Mucosa of descending colon (tissue), 3 donors: ENCODE results near the gene PTGIR. TPM values are rescaled to one million over a fixed set of nuclear protein-coding genes. Genes with fewer than 3 reads are reported as not detected.

Experiments used
- ATAC-seq: fragments of 200-7000 bp; cut with Tn5 transposase; one replicate; pipeline ENCODE4 v1.9.1; 2020; ENCODE audit warnings: mild to moderate bottlenecking, moderate library complexity
- DNase-seq, 3 donors: peaks; one replicate each; pipeline ENCODE4 v3.0.0-alpha.2; 2020
- H3K36me3 ChIP-seq: fragments of 200-600 bp; one replicate; pipeline ENCODE4 v1.8.0; 2021; ENCODE audit warnings: low read depth, mild to moderate bottlenecking
- H3K4me1 ChIP-seq: fragments of 200-600 bp; one replicate; pipeline ENCODE4 v1.8.0; 2021; ENCODE audit warnings: low read depth, mild to moderate bottlenecking
- H3K4me3 ChIP-seq: fragments of 200-600 bp; one replicate; pipeline ENCODE4 v1.8.0; 2021; ENCODE audit warnings: mild to moderate bottlenecking
- H3K9me3 ChIP-seq: fragments of 200-600 bp; one replicate; pipeline ENCODE4 v1.8.0; 2021; ENCODE audit warnings: mild to moderate bottlenecking
- CTCF ChIP-seq: fragments of 200-600 bp; IDR thresholded peaks from one replicate; pipeline ENCODE4 v1.8.0; 2022; ENCODE audit warnings: antibody characterized with exemption, mild to moderate bottlenecking
- intact Hi-C, 2 donors: fragments of 100-400 bp; cut with DNase I in 1 of 2; cut with micrococcal nuclease in 1 of 2; formaldehyde crosslinking; loops; one replicate each; pipeline versions ENCODE4 v1.11.0 to v1.11.1; 2022; cut with DNase I, micrococcal nuclease
- total RNA-seq, 3 donors: library from RNA; stranded (reverse); fragmentation: NEBNext Ultra II Directional in 2 of 3; extraction: Animal tissue kit (Norgen Biotek cat#: 25700) in 2 of 3; gene quantifications; one replicate each; pipeline versions ENCODE4 v1.2.1 to v1.2.4, GENCODE V29; 2021 to 2023
- donor health status: DM: no; HTN: no; CAD: no; lungs with moderate emphysema.
- donor health status: DM: no; HTN: no; CAD: no.
- donor health status: DM: no; HTN: yes; CAD: no.

PTGIR gene
- total RNA-seq, 3 donors from 2014 or later = 0.49 to 2.4 (median 2.1) TPM

- Histone ChIP-seq H3K4me1 (no peaks in the 10 kb centered on the region), H3K36me3 (peaks cover 15% of the 10 kb centered on the region), H3K4me3 (no peak overlapping the region), H3K9me3 (no peaks in the 10 kb centered on the region)
- ATAC-seq (peak; percentile 3), DNase-seq (peak in 2 of 3 donors; percentile 19 to 38)
- TF ChIP-seq CTCF = no peak
- intact Hi-C loops = no loop called here
These were observed 13.8 kb downstream of the PTGIR start for GRCh38 chr19:46610851-46611770.

- intact Hi-C loops = no loop called here
- ATAC-seq (no peak), DNase-seq (peak in 1 of 3 donors; percentile 10)
- no peaks in the 10 kb centered on the region for H3K4me1 ChIP-seq
- no peaks in the 10 kb centered on the region for H3K9me3 ChIP-seq
- no peak for TF ChIP-seq CTCF
- H3K36me3 ChIP-seq = peaks cover 15% of the 10 kb centered on the region
- no peak overlapping the region for H3K4me3 ChIP-seq
These were observed 14.5 kb downstream of the PTGIR start for GRCh38 chr19:46610413-46610775.

GRCh38 chr19:46609511-46610412, 15.1 kb downstream of the PTGIR start:
- TF ChIP-seq CTCF = no peak
- intact Hi-C loops = no loop called here
- H3K36me3 ChIP-seq = peaks cover 15% of the 10 kb centered on the region
- DNase-seq (peak in 2 of 3 donors; percentile 21 to 50), ATAC-seq (no peak)
- no peaks in the 10 kb centered on the region for H3K4me1 ChIP-seq
- no peaks in the 10 kb centered on the region for H3K9me3 ChIP-seq
- no peak overlapping the region for H3K4me3 ChIP-seq

GRCh38 chr19:46608581-46609345, 16.1 kb downstream of the PTGIR start:
- ATAC-seq (no peak), DNase-seq (peak in 1 of 3 donors; percentile 18)
- TF ChIP-seq CTCF = no peak
- Histone ChIP-seq H3K4me3 (no peak overlapping the region), H3K36me3 (peaks cover 15% of the 10 kb centered on the region), H3K4me1 (peaks cover 5% of the 10 kb centered on the region), H3K9me3 (no peaks in the 10 kb centered on the region)
- intact Hi-C loops = no loop called here

GRCh38 chr19:46608178-46608577, 16.7 kb downstream of the PTGIR start:
- no peaks in the 10 kb centered on the region for H3K9me3 ChIP-seq
- no peak for TF ChIP-seq CTCF
- no peak overlapping the region for H3K4me3 ChIP-seq
- H3K4me1 ChIP-seq = peaks cover 11% of the 10 kb centered on the region
- peaks cover 15% of the 10 kb centered on the region for H3K36me3 ChIP-seq
- intact Hi-C loops = no loop called here
- peak in 1 of 3 donors; percentile 17 for DNase-seq
- ATAC-seq = no peak
